ENCODE measurements around the gene BCKDK.
"Not testable (repeated sequence)": the region's sequence is repeated elsewhere in the genome, so short reads cannot be mapped to it uniquely, and the experiment has no call there.

The BCKDK gene

DNA sequence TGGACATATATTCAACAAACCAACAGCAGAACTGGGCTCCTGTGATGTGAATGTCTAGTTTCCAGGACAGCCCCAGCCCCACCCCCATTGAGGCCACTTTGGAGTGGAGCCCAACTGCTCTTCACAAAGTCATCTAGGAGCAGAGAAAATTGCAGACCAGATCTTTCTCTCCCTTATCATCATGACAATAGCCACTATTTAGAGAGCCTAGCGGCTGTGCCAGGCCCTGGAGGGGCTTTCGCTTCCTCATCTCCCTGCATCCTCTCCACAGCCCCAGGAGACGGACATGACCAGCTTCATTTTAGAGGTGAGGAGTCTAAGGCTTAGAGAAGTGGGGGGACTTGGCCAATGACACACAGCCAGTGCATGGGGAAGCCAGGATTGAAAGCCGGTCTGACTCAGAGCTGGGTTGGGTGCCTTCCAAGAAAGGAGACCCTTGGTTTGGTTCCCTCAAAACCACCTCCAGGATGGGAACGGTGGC, 25.9 kb downstream of the BCKDK start:
- Mint-ChIP-seq H3K36me3 (ENCODE audit: low read depth) (peaks cover 5% of the 10 kb centered on the region), H3K4me3 (no peak overlapping the region), H3K27ac (no peak overlapping the region), H3K4me1 (no peaks in the 10 kb centered on the region), H3K9me3 (no peaks in the 10 kb centered on the region), H3K27me3 (no peaks in the 10 kb centered on the region)
- DNase-seq (no peak), ATAC-seq (no peak)

GRCh38 chr16:31134625-31135534, 26.7 kb downstream of the BCKDK start:
- Mint-ChIP-seq H3K4me1 (no peaks in the 10 kb centered on the region), H3K36me3 (ENCODE audit: low read depth) (peaks cover 5% of the 10 kb centered on the region), H3K27ac (no peak overlapping the region), H3K9me3 (no peaks in the 10 kb centered on the region), H3K4me3 (no peak overlapping the region), H3K27me3 (no peaks in the 10 kb centered on the region)
- ATAC-seq (no peak), DNase-seq (no peak)

DNA sequence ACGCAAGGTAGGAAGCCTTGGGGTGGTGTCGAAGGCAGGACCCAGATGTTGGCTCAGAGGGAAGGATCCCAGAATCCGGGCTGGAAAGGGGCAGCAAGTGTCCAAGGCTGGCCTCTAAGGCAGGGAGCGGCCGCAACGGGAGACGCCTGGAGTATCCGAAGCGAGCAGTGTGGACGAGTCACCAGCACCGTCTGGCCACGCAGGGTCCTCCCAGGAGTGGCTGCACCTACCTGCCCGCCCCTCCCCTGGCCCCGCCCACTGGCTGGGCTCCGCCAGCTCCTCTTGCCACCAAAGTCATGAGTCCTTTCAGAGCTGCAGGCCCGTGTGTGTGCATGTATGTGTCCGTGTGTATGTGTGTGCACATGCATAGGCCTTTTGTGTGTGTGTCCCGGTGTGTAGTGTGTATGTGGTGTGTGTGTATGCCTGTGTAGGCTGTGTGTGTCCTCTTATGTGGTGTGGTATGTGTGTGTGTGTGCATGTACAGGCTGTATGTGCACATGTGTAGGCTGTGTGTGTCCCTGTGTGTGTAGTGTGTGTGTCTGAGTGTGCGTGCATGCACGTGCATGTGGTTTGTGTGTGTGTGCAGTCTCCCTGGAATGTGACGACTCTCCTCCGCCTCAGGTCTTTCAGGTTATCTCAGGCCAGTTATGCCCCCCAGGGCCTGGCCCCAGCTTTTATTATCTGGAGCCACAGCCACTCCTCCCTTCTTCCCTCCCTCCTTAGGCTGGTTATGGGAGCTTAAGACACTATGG, 27.5 kb downstream of the BCKDK start, which contains the start of gene PRSS8:
PRSS8 (minus strand) TSS at position 193 of the 752 bp plus-strand sequence. CDS start 229 bp downstream, outside the sequence.
- Mint-ChIP-seq H3K27me3 (no peaks in the 10 kb centered on the region), H3K27ac (no peak within 1 kb of the TSS), H3K9me3 (no peaks in the 10 kb centered on the region), H3K36me3 (ENCODE audit: low read depth) (peaks cover 3% of the 10 kb centered on the region), H3K4me1 (no peaks in the 10 kb centered on the region), H3K4me3 (no peak within 1 kb of the TSS)
- DNase-seq = no peak
- no peak for ATAC-seq

- H3K9me3 Mint-ChIP-seq = no peaks in the 10 kb centered on the region
- H3K27ac Mint-ChIP-seq = no peak overlapping the region
- no peaks in the 10 kb centered on the region for H3K27me3 Mint-ChIP-seq
- H3K4me3 Mint-ChIP-seq = no peak overlapping the region
- DNase-seq = no peak
- no peak for ATAC-seq
- no peaks in the 10 kb centered on the region for H3K4me1 Mint-ChIP-seq
- H3K36me3 Mint-ChIP-seq (ENCODE audit: low read depth) = peaks cover under 1% of the 10 kb centered on the region
Observed at GRCh38 chr16:31136287-31136662, 28.1 kb downstream of the BCKDK start.

GRCh38 chr16:31136822-31137499, 28.8 kb downstream of the BCKDK start:
- not testable (repeated sequence) for H3K4me3 Mint-ChIP-seq; H3K36me3 Mint-ChIP-seq (ENCODE audit: low read depth); DNase-seq; H3K27me3 Mint-ChIP-seq; H3K9me3 Mint-ChIP-seq; H3K27ac Mint-ChIP-seq; H3K4me1 Mint-ChIP-seq; ATAC-seq

DNA sequence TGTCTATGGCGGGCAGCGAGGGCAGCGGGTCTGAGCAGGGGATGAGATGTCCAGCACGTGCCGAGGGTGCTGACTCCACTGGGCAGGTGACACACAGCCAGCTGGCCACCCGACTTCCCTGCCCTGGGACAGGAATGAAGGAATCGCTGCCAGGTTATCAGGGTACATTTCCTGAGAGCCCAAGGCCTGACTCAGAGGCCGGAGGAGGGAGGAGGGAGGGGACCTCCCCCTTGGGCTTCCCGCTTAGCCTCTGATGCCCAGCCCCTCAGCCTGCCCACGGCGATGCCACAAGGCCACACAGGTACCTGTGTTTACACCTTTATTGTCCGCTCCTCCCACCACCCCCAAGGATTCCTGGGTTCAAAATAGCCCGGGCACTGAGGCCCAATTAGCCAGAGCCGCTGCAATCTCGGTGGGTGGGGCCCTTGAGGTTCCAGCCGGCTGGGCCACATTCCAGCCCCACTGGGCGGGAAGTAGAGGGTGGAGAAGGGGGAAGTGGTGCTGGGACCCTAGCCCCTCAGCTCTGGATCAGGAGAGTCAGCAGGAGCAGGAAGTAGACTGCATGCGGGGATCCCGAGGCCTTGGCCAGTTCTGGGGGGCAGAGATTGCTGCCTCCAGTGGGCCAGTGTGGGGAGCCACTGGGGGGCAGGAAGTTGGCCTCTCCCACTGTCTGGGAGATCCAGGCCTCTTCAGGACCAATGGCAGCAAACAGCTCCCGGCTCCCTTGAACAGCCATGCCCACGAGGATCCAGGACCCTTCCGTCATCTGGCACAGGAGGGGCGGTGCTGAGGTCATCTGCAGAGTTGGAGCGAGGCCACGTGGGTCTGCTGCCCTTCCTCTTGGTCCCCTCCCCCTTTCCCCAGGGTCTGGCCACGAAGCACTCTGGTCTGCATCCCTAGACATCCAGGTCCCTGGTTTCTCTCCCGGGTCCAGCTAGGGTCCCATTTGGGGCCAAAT, 30.7 kb downstream of the BCKDK start:
- ATAC-seq (no peak), DNase-seq (no peak)
- H3K4me3 Mint-ChIP-seq = no peak overlapping the region
- no peak overlapping the region for H3K27ac Mint-ChIP-seq
- peaks cover 8% of the 10 kb centered on the region for H3K4me1 Mint-ChIP-seq
- no peaks in the 10 kb centered on the region for H3K27me3 Mint-ChIP-seq
- H3K9me3 Mint-ChIP-seq = no peaks in the 10 kb centered on the region
- H3K36me3 Mint-ChIP-seq (ENCODE audit: low read depth) = no peaks in the 10 kb centered on the region

DNA sequence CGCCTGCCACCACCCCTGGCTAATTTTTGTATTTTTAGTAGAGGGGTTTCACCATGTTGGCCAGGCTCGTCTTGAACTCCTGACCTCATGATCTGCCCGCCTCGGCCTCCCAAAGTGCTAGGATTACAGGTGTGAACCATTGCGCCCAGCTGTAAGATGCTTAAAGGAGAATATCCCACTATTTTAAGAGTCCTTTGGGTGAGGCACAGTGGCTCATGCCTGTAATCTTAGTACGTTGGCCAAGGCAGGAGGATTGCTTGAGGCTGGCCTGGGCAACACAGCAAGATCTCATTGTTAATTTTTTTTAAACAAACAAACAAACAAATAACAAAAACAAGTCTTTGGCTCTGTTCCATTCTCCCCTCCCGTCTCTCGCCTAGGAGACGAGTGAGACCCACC, 32.9 kb downstream of the BCKDK start:
- H3K9me3 Mint-ChIP-seq; H3K36me3 Mint-ChIP-seq (ENCODE audit: low read depth); ATAC-seq; H3K27ac Mint-ChIP-seq; DNase-seq; H3K4me1 Mint-ChIP-seq; H3K27me3 Mint-ChIP-seq; H3K4me3 Mint-ChIP-seq: not testable (repeated sequence)

- Mint-ChIP-seq H3K27ac (peak overlapping the region; percentile 69), H3K27me3 (no peaks in the 10 kb centered on the region), H3K4me1 (peaks cover 8% of the 10 kb centered on the region), H3K4me3 (peak overlapping the region; percentile 72), H3K36me3 (ENCODE audit: low read depth) (no peaks in the 10 kb centered on the region), H3K9me3 (no peaks in the 10 kb centered on the region)
- ATAC-seq (no peak), DNase-seq (no peak)
Observed at GRCh38 chr16:31141489-31142108, 33.4 kb downstream of the BCKDK start.

DNA sequence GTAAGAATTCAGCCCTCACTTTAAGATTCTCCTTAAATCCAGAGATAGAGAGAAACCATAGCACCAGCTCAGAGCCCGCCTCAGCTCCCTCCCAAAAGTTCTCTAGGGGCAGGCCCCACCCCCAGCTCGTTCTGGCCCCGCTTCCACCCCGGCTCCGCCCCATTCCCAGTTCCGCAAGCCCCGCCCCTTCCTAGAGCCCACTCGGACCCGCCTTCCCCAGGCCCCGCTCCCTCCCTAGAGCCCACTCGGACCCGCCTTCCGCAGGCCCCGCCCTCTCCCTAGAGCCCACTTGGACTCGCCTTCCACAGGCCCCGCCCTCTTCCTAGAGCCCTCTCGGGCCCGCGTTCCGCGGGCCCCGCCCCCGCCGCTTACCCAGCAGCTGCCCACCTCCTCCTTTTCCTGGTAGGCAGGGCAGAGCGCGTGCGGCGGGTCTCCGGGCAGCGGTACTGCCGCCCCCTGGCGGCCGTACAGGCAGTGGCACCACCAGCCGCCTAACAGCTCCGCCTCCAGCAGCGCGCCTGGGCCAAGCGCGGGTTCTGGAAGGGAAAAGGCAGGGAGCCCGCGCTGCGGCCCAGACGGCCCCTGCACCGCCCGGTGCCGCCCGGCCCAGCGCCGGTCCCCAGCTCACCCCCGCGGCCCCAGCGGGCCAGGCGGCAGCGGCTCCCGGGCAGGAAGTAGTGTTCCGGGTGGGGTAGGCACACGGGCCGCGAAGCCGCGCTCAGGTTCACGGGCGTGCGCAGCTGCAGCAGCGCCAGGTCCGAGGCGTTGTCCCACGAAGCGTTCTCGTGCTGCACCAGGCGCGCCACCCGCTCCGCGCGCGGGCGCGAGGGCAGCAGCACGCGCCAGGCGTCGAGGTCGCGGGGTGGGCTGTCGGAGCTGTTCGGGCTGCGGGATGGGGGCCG, 34.2 kb downstream of the BCKDK start:
- ATAC-seq (peak; percentile 88), DNase-seq (peak; percentile 99)
- H3K9me3 Mint-ChIP-seq = no peaks in the 10 kb centered on the region
- H3K27ac Mint-ChIP-seq = peak overlapping the region; percentile 69
- H3K27me3 Mint-ChIP-seq = no peaks in the 10 kb centered on the region
- peaks cover 8% of the 10 kb centered on the region for H3K4me1 Mint-ChIP-seq
- peak overlapping the region; percentile 72 for H3K4me3 Mint-ChIP-seq
- no peaks in the 10 kb centered on the region for H3K36me3 Mint-ChIP-seq (ENCODE audit: low read depth)

DNA sequence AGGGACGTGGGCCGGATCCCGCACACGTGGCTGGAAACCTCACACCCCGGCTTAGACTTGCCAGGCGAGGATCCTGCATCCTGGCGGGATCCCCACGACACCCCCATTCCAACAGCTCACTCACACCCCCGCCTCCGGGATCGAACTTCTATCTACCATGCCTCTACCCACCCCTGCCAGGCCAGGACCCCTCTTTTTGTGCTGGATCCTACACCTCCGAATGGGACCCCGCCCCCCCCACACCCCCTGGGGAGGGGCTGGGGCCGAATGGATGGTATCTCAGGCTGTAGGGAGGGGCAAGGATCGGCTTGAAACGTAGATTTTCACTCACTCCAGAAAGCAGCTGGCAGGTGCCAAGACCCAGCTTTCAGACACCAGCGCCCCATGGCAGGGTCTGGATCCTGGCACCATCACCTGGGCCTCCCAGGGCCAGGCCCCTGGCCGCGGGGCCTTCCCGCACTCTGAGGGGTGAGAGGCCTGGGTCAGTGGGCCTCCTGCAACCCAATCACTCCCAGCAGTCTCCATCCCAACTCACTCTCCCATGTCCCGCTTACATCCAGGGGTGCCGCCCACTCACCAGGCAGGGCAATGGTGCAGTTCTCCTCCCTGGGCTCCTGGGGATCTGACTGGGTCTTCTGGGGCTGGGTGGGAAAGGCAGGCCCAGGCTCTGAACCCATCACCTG, 35.0 kb downstream of the BCKDK start:
- H3K4me1 Mint-ChIP-seq = peaks cover 8% of the 10 kb centered on the region
- H3K36me3 Mint-ChIP-seq (ENCODE audit: low read depth) = no peaks in the 10 kb centered on the region
- no peaks in the 10 kb centered on the region for H3K9me3 Mint-ChIP-seq
- no peak for DNase-seq
- peaks cover 2% of the 10 kb centered on the region for H3K27me3 Mint-ChIP-seq
- peak overlapping the region; percentile 3 for H3K27ac Mint-ChIP-seq
- peak overlapping the region; percentile 36 for H3K4me3 Mint-ChIP-seq
- no peak for ATAC-seq

GRCh38 chr16:31143694-31144148, 35.5 kb downstream of the BCKDK start:
- no peak for DNase-seq
- Mint-ChIP-seq H3K27me3 (peaks cover 2% of the 10 kb centered on the region), H3K9me3 (no peaks in the 10 kb centered on the region), H3K36me3 (ENCODE audit: low read depth) (no peaks in the 10 kb centered on the region), H3K4me3 (peak overlapping the region; percentile 36), H3K27ac (peak overlapping the region; percentile 3), H3K4me1 (peaks cover 8% of the 10 kb centered on the region)
- ATAC-seq = no peak

GRCh38 chr16:31144418-31144817, 36.2 kb downstream of the BCKDK start:
- H3K4me3 Mint-ChIP-seq; H3K27me3 Mint-ChIP-seq; H3K4me1 Mint-ChIP-seq; H3K9me3 Mint-ChIP-seq; H3K36me3 Mint-ChIP-seq (ENCODE audit: low read depth); ATAC-seq; H3K27ac Mint-ChIP-seq; DNase-seq: not testable (repeated sequence)

Data from activated naive CD8-positive, alpha-beta T cell treated with anti-CD3 and anti-CD28 coated beads, Interleukin-2, amount 50 U/mL, for 24 hours (primary cell).